DOHH2 (cell line): ENCODE results near the gene PRND.

Experiments
- EZH2phosphoT487 ChIP-seq: fragments of 200-600 bp; sonication (generic); IDR thresholded peaks from 2 replicates; pipeline ENCODE4 v1.6.1; 2017; ENCODE audit warnings: borderline replicate concordance, mild to moderate bottlenecking, antibody characterized with exemption, low read length, moderate library complexity, mixed read lengths
- TF ChIP-seq, protein P1 (sequence below): fragments of 200-600 bp; sonication (generic); IDR thresholded peaks from one replicate; pipeline ENCODE4 v1.5.1; 2014; ENCODE audit warnings: antibody characterized with exemption, mild to moderate bottlenecking, low read depth, low read length; ENCODE audit not compliant: poor library complexity, severe bottlenecking

GRCh38 chr20:4770026-4770425 lies 48.3 kb downstream of the PRND start:
- TF ChIP-seq, protein P1, sequence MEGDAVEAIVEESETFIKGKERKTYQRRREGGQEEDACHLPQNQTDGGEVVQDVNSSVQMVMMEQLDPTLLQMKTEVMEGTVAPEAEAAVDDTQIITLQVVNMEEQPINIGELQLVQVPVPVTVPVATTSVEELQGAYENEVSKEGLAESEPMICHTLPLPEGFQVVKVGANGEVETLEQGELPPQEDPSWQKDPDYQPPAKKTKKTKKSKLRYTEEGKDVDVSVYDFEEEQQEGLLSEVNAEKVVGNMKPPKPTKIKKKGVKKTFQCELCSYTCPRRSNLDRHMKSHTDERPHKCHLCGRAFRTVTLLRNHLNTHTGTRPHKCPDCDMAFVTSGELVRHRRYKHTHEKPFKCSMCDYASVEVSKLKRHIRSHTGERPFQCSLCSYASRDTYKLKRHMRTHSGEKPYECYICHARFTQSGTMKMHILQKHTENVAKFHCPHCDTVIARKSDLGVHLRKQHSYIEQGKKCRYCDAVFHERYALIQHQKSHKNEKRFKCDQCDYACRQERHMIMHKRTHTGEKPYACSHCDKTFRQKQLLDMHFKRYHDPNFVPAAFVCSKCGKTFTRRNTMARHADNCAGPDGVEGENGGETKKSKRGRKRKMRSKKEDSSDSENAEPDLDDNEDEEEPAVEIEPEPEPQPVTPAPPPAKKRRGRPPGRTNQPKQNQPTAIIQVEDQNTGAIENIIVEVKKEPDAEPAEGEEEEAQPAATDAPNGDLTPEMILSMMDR: no peak
- no peak for TF ChIP-seq EZH2phosphoT487
